NCI-H146 treated with DMSO at 0.1 percent for 48 hours (cell line): ENCODE data around the gene ACSS1.

Source experiments
- DNase-seq: peaks from one replicate; lab custom pipeline; 2025; ENCODE audit not compliant: unreplicated experiment; lab: John Stamatoyannopoulos, UW

ACSS1 gene

DNA sequence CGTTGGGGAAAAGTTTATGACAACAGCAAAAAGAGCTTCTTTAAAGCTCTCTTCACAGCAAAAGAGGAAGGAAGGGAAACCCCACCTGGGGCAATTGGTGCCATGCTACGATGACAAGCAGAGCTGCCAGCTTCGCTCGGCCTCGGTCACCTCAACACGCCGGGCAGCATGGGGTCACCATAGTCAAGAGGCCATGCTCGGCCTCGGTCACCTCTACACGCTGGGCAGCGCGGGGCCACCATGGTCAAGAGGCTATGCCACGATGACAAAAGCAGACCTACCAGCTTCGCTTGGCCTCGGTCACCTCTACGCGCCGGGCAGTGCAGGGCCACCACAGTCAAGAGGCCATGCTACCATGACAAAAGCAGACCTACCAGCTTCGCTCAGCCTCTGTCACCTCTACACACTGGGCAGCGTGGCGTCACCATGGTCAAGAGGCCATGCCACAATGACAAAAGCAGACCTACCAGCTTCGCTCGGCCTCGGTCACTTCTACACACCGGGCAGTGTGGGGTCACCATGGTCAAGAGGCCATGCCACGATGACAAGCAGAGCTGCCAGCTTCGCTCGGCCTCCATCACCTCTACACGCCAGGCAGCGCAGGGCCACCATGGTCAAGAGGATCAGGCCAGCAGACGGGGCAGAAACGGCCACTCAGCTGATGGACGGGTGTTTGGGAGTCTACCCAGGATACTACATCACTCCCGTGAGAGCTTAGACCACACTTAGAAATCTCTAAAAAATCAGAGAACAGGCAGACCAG lies 77.5 kb downstream of the ACSS1 start:
- DNase-seq: no peak

DNA sequence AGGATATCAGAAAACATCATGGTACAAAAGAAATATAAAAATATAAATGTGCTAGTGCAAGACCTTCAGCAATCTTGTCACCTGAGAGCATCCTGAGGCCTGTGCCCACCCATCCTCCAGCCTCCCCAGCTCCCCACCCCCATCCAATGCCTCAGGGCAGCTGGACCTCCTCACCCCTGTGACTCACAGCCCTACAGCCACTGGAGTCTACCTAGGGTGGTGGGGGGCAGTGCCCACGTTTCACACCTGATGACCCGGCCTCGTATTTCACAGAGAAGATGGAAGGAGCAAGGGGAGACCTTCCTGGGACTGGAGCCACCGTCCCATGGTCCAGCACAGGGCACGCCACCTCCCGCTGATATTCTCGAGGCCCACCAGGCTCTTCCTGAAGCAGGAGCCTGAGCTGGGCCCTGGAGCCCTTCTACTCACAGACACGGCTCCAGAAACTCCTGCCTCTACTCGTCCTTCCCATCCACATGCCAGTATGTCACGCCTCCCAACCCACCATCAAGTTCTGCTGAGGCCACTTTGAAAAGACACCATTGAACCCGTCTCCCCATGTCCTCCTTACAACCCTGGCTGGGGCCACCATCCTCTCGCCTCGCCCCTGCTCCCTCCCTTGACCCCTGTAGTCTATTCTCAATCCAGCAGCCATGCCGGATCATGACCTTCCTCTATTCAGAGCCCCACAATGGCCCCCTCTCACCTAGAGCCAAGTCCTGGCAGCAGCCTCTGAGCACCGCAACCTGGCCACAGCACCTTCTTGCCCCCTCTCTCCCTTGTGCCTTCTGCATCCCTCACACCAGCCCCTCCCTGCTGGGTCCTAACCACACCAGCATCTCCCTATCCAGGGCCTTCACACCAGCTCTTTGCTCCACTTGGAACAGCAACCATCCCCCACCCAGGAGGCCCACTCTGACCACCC lies 78.6 kb downstream of the ACSS1 start:
- no peak for DNase-seq

DNA sequence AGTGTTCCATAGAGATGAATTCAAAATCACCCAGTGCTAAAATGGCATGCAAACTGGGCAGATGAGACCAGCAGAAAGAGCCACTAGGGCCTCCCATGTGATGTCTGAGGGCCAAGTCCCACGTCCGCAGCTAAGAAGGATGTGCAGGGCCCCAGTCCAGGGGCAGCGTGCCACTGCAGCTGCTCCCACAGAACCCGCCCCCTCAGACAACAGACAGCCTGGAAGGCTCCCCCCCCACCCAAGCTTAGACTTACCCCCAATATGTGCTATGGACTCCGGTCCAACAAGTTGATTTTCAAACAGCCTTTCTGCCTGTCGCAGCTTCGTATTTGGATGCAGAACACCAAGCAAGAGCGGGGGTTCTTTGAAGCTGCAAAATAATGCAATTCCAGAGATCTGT lies 79.4 kb downstream of the ACSS1 start:
- DNase-seq: no peak

DNA sequence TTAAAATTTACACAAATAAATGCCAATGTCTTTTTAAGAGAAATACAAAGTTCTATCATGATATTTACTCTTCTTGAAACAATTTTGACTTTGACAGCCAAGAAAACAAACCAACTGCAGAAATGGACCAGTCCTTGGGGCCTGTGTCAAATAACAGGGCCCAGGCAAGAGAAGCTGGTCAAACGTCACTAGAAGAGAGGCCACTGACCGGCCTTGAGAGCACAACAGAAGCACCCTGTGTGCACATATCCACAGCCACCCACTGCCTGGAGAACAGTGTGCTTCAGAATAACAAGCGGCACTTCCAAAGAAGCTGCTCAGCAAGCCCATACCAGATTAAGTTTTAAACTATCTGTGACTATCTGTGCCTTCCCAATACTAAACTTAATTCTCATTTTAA lies 80.1 kb downstream of the ACSS1 start:
- no peak for DNase-seq

DNA sequence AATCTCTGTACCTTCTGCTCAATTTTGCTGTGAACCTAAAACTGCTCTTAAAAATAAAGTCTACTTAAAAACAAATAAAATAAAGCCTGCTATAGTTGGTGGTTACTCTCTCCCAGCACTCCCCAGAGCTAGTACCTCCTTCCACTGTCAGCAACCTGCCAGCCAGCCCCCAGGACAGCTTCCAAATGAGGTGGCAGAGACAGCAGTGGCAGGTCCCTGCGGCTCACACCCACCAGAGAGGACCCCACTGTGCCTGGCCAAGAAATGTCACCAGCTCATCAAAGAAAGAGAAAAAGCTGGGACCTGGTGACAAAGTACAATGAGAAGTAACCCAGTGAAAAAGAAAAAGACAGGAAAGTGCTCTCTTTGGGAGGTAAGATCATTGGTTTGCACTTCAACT lies 80.6 kb downstream of the ACSS1 start:
- DNase-seq: no peak

DNA sequence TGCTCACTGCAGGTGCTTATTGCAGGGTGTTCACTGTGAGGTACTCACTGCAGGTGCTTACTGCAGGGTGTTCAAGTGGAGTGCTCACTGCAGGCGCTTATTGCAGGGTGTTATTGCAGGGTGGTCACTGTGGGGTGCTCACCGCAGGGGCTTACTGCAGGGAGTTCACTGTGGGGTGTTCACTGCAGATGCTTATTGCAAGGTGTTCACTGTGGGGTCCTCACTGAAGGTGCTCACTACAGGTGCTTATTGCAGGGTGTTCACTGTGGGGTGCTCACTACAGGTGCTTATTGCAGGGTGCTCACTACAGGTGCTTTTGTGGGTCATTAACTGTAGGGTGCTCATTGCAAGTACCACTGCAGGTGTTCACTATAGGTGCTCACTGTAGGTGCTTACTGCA lies 85.6 kb downstream of the ACSS1 start:
- no peak for DNase-seq

DNA sequence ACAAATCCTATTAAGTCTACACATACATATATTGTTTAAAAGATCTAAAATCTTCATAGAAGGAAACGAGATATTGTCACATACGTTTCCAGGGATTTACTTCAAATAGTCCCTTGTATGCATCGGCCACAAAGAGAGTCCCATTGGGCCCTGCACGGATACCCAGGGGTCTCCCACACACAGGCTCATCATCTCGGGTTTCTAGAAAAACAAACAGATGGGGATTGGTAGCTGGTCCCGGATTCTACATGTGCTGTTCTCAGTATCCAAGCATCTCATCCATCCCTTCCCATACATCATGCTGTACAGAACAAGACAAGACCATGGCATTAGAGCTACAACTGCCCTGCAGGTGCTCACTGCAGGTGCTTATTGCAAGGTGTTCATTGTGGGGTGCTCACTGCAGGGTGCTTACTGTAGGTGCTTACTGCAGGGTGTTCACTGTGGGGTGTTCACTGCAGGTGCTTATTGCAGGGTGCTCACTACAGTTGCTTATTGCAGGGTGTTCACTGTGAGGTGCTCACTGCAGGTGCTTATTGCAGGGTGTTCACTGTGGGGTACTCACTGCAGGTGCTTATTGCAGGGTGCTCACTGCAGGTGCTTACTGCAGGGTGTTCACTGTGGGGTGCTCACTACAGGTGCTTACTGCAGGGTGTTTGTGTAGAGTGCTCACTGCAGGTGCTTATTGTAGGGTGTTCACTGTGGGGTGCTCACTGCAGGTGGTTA lies 86.4 kb downstream of the ACSS1 start:
- no peak for DNase-seq

DNA sequence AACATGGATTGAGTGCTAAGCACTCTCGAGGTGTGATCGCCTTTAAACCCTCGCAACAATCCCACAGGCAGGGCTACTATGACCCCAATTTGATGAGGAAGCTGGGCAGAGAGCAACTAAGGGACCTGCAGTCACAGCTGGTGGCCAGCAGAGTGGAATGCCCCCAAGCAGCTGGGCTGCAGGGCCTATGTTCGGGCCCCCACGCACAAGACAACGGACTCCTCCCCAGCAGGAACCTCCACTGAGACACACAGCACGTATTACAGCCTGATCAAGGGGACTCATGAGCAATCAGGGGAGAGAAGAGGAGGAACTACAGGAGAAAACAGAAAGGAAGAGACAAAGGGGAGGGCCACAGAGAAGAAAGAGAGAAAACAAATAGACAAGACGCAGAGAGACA lies 87.2 kb downstream of the ACSS1 start:
- DNase-seq: no peak

DNA sequence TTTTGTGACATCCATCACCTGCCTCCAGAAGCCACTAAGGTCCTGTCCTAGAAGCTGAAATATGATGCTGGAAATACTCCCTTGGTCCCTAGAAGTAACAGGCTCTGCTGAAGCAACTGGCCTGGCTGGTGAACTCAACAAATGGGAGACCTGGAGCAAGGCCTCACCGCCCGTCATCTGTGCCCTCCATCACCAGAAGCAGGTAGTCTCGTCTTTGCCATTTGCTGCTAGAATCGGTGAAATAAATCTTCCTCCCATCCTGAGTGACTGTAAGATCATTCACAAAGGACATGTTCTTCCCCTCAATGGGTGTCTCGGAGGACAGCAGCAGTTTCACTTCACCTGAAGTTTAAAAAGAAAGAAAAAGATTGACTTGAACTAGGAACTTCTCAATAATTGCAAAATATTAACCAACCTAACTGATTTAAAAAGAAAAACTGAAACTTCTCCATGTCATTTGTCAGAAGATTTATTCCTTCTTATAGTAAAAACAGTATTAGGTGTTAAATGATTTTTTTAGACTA lies 87.8 kb downstream of the ACSS1 start:
- no peak for DNase-seq

DNA sequence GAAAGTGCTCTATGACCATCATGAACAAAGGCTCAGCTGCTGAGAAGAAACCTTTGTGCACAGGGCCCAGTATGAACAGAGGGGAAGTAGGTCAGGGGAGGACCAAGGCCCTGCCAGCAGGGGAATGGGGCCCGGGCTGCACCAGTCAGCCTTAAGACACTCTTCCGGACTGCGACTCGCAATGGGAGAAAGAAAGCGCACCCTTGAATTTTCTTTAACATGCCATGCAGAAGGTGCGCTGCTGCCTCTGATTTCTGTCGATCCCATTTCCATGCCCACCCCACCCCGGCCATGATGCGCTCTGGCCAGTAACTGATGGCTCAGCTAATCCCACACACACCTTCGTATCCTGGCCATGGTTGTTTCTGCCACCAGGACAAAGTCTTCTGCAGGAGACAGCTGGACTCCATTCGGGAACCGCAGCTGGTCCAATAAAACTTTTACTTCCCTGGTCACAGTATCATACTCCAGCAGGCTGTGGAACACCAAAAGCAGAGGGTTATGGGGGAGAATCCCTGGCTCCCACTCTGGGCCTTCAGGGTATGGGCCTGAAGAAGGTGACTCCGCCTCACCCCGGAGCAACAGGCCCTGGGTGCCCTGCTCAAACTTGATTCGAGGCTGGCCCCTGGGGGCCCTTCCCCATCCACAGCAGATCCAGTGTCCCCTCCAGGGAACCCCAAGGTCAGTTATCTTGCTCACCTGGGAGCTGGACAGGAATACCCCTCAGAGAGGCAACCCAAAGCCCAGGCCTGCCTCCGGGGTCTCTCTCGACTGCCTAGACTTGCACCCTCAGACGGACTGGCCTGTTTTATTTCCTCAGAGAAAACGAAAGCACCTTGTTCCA lies 88.5 kb downstream of the ACSS1 start:
- no peak for DNase-seq

DNA sequence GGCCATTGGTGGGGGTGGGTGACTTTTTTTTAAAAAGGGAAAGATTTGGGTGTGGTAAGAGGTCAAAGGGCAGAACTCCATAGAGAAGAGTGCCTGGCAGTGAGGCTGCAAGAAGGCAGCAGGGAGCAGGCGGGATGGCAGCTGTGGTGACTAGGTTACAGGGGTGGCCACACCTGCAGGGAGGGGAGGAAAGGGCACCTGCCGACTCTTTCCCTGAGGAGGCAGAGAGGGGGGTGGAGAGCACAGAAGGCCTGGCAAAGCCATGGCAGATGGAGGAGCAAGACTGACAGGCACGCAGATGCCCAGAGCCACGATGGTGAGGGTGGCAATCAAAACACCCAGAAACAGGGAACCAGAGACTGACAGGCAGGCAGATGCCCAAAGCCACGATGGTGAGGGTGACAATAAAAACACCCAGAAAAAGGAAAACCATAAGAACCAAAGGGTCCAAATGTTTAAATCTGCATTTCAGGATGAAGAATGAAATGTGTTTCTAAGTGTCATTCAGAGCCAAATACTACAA lies 89.6 kb downstream of the ACSS1 start:
- no peak for DNase-seq

DNA sequence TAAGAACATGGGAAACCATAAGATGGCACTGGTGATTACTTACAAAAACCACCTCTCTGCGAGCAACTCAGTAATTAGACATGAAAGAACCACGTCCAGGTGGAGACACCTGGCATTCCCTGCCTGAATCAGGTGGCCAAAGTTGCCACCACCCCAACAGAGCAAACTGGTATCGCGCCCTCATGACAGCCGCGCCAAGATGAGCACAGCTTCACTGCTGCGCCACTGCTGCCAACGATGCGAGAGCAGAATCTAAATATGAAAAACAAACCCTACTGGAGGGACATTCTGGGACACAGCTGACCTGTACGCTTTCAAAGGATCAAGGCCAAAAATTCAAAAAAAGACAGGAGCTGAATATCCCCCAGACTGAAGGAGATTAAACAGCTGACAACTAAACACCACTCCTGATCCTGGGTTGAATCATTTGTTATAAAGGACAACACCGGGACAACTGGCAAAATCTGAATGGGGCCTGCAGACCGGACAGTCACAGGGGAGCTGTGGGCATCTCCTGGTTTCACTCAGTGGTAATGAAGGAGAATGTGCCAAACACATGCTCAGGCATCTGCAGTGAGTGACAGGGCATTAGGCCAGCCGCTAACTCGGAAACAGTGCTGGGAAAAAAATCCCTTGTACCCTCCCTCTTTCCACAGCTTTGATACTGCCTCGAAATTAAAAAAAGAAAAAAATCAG lies 91.5 kb downstream of the ACSS1 start:
- no peak for DNase-seq

DNA sequence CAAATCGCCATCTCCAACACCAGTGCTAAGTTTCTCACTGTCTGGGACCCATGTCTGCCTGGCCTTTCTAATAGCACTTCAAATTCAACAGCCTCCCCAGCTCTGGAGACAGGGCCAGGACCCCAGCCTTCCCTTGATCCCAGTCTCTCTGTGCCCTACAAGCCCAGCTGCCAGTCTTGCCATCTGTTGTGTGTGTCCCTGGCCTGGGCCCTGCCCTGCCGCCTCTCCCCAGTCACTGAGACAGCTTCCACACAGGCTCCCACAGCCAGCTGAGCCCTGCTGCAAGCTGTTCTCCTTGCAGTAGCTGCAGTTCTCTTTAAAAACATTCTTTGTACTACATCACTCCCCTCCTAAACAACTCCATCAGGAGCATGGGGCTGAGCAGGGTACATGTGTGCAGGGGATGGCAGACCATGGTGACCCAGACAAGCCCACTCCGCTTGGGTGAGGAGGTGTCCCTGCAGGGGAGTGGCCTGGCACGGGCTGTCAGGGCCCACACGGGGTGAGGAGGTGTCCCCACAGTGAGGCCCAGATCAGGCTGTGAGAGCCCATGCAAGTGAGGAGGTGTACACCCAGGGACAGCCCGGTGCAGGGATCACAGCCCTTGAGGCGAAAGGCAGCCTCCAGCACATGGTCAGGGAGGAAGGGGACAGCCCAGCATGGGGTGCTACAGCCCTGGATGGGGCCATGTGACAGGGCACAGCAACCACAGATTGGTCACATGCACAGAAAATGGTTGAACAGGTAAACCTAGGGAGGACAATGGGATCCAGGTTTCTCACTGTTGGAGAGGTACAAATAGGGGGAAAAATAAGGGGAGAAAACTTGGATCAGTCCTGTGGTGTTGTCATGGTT lies 92.6 kb downstream of the ACSS1 start:
- no peak for DNase-seq

DNA sequence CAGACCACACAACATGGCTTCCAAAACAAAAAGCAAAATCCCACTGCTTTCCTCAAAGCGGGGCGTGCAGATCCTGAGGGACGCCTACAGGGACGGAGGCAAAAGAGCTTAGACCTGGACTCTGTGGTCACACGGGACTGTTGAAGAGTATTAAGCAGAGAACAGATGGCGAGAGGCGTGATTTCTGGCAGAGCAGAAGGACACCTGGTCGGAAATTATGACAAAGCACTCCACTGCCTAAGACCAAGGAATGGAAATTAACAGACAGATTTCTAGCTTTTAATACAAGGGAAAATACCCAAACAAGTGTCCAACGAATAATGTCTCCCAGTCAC lies 93.5 kb downstream of the ACSS1 start:
- no peak for DNase-seq

DNA sequence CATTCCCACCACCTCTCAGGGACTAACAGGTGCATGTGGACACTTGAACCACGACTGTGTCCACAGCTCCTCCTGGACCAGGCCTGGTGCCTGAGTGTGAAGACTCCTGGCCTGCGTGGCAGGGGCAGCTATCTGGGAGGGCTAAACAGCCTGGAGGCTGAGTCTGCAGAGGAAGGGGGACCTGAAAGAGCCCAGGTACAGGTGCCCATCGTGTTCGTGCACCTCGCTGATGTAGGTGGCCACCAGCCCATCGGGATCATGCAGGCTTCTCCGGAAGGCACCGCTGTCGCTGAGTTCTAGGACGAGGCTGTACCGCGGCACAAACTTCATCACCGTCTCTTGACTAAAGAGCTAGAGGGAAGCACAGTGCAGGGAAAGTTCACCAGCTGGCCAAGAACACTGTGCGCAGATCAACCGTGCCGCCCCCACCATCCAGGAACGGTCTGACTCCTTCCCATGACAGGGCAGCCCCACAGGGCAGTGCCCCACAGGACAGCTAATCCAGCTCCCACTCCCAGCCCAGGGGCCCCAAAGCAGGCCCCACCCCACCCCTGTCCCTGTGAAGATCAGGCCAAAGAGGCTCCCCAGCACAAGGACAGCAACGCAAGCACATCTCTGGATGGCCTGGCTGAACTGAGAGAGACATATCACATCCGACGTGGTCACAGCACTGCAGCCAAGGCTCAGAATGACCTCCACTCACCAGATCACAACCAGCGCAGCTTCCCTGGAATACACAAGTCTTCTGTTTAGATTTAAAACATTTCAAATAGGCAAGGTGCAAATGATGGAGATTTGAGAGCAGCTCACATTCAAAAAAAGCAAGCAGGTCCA lies 94.0 kb downstream of the ACSS1 start:
- no peak for DNase-seq

DNA sequence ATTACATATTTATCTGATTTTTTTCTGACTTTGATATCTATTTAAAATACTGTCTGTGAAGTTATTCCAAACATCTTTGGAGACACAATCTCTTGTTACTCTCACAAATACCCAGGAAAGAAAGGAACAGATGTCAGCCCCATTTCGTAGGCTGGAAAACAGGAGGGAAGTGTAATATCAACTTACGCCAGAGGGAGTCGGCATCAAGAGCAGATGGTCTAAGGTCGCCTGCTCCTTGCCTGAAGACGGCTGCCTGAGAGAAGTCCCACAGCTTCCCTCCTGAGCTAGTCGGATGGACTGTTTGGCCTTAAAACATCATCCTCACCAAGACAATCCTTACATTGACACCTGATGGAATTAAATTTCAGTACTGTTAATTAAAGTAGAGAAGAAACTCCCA lies 95.4 kb downstream of the ACSS1 start:
- DNase-seq: no peak

DNA sequence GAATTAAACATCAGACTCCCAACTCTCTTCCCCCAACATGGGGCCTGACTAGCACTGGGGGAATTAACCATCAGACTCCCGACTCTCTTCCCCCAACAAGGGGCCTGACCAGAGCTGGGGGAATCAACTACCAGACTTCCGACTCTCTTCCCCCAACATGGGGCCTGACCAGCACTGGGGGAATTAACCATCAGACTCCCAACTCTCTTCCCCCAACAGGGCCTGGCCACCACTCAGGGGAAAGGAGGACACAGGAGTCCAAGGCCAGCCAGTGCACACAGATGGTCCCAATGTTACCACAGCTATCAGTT lies 95.8 kb downstream of the ACSS1 start:
- DNase-seq: no peak
